Endothelial cell of umbilical vein (primary cell): ENCODE data around the gene SNRNP27. TPM values are rescaled to one million over a fixed set of nuclear protein-coding genes. Genes with fewer than 3 reads are reported as not detected.
A peak's percentile ranks its signal among the peaks of the same experiment; 100 is the strongest.

Experiments used
- BruUV-seq: library from RNA; stranded (reverse); fragments of 400-500 nt; replicated peaks from 2 replicates; lab custom pipeline; 2021; lab: Mats Ljungman, UMichigan
- CTCF ChIA-PET: fragments of 300-600, 350-600 bp; sonication (Branson Sonifier 250); formaldehyde crosslinking; loops from one replicate; lab custom pipeline; 2021; ENCODE audit warnings: antibody characterized with exemption, inconsistent platforms; lab: Charles Lee
- POLR2A ChIA-PET: fragments of 300-600, 350-600 bp; sonication (Branson Sonifier 250); formaldehyde crosslinking; loops from one replicate; lab custom pipeline; 2021; ENCODE audit warnings: antibody characterized with exemption, inconsistent platforms; lab: Charles Lee
- DNase-seq: peaks from one replicate; pipeline ENCODE4 v3.0.0-alpha.2; 2011; ENCODE audit warnings: low read depth, low spot score
- FAIRE-seq: peaks from 2 replicates; lab custom pipeline; 2011; peaks lifted over from hg19 to GRCh38; lab: Jason Lieb, UNC
- H2AFZ ChIP-seq: 2 replicates; pipeline ENCODE4 v1.6.0; 2012; ENCODE audit warnings: low read depth, low read length, control low read depth, inconsistent platforms
- H3K27ac ChIP-seq: 2 replicates; pipeline ENCODE4 v1.5.1; 2011; ENCODE audit warnings: low read depth, mild to moderate bottlenecking, control low read depth, low read length, moderate library complexity; ENCODE audit not compliant: insufficient read depth
- H3K27me3 ChIP-seq, 2 experiments: 2 replicates each; pipeline versions ENCODE4 v1.6.0 to v1.6.1; 2011; ENCODE audit warnings: low read length in 2 of 2, mixed read lengths in 1 of 2; ENCODE audit not compliant: control insufficient read depth in 2 of 2, insufficient read depth in 2 of 2
- H3K36me3 ChIP-seq, 2 experiments: 2 replicates in 1 of 2; 3 replicates in 1 of 2; pipeline ENCODE4 v1.5.1; 2011; ENCODE audit warnings: low read length in 2 of 2, mild to moderate bottlenecking in 1 of 2, moderate library complexity in 1 of 2; ENCODE audit not compliant: control insufficient read depth in 2 of 2, insufficient read depth in 2 of 2; ENCODE audit errors: extremely low read depth in 1 of 2
- H3K4me1 ChIP-seq: 3 replicates; pipeline ENCODE4 v1.5.1; 2011; ENCODE audit warnings: mild to moderate bottlenecking, low read length; ENCODE audit not compliant: control insufficient read depth, insufficient read depth; ENCODE audit errors: extremely low read depth
- H3K4me2 ChIP-seq: 2 replicates; pipeline ENCODE4 v1.6.1; 2011; ENCODE audit warnings: low read length, control low read depth, mixed read lengths; ENCODE audit not compliant: insufficient read depth
- H3K4me3 ChIP-seq, 3 experiments: fragments of 200-600 bp in 1 of 3; sonication (generic), shearing (Covaris generic) in 1 of 3; replicated peaks in 1 of 3; 2 replicates each; pipeline ENCODE4 v1.5.1; 2011 to 2016; ENCODE audit warnings: control low read depth in 3 of 3, low read length in 3 of 3, mild to moderate bottlenecking in 2 of 3, inconsistent platforms in 1 of 3, low read depth in 1 of 3, moderate library complexity in 1 of 3; ENCODE audit not compliant: insufficient read depth in 1 of 3
- H3K79me2 ChIP-seq: 2 replicates; pipeline ENCODE4 v1.6.0; 2012; ENCODE audit warnings: low read length, inconsistent platforms; ENCODE audit not compliant: control insufficient read depth, insufficient read depth
- H3K9ac ChIP-seq: replicated peaks from 2 replicates; pipeline ENCODE3; 2011; ENCODE audit warnings: low read length, control low read depth; ENCODE audit not compliant: insufficient read depth; ENCODE audit errors: extremely low read depth
- H3K9me1 ChIP-seq: replicated peaks from 3 replicates; pipeline ENCODE4 v1.6.0; 2011; ENCODE audit warnings: mild to moderate bottlenecking, low read length; ENCODE audit not compliant: control insufficient read depth, insufficient read depth; ENCODE audit errors: extremely low read depth
- H3K9me3 ChIP-seq: replicated peaks from 2 replicates; pipeline ENCODE4 v1.5.1; 2012; ENCODE audit warnings: low read length, inconsistent platforms; ENCODE audit not compliant: control insufficient read depth, insufficient read depth
- H4K20me1 ChIP-seq: replicated peaks from 2 replicates; pipeline ENCODE3; 2011; ENCODE audit warnings: mild to moderate bottlenecking, low read length; ENCODE audit not compliant: control insufficient read depth, insufficient read depth; ENCODE audit errors: extremely low read depth
- CTCF ChIP-seq, 2 donors: IDR thresholded peaks; 1 replicate in 1 of 2; 2 replicates in 1 of 2; pipeline ENCODE4 v1.5.1; 2011; ENCODE audit warnings: low read length in 2 of 2, mild to moderate bottlenecking in 2 of 2, moderate library complexity in 2 of 2, control low read depth in 1 of 2, inconsistent platforms in 1 of 2, low read depth in 1 of 2; ENCODE audit not compliant: insufficient read depth in 1 of 2; ENCODE audit errors: extremely low read depth in 1 of 2
- POLR2A ChIP-seq: IDR thresholded peaks from 2 replicates; pipeline ENCODE4 v1.6.1; 2012; ENCODE audit warnings: low read depth, mild to moderate bottlenecking, control low read depth, low read length
- POLR2AphosphoS5 ChIP-seq: IDR thresholded peaks from 2 replicates; pipeline ENCODE4 v1.6.1; 2012; ENCODE audit warnings: low read depth, mild to moderate bottlenecking, control low read depth, low read length, moderate library complexity; ENCODE audit not compliant: insufficient read depth
- dilution Hi-C: fragments of 300-500 bp; cut with MboI; formaldehyde crosslinking; loops from one replicate; pipeline ENCODE4 v1.15.0; 2019; ENCODE audit warnings: low sequenced_read_pairs; ENCODE audit not compliant: extremely low pct_ligation_motif_present
- intact Hi-C: fragments of 100-400 bp; cut with micrococcal nuclease; formaldehyde crosslinking; loops from one replicate; pipeline ENCODE4 v1.10.0; 2022
- polyA plus RNA-seq, 4 experiments: library from polyadenylated mRNA; depleted of rRNA in 3 of 4; stranded (reverse) in 3 of 4; unstranded in 1 of 4; fragments of >200 nt; gene quantifications; 2 replicates each; pipeline versions ENCODE4 v1.2.1 to v1.2.3, GENCODE V29; 2011 to 2012; ENCODE audit warnings: missing spikeins in 1 of 4
- total RNA-seq: library from RNA; stranded (reverse); gene quantifications from 2 replicates; pipeline ENCODE4 v1.2.3, GENCODE V29; 2021

The SNRNP27 gene
- total and polyA plus RNA-seq, 2 donors (not counting 3 experiments of a cell fraction or from before 2014, with no cell fraction given), result 12.7 to 50.6 TPM

GRCh38 chr2:69914950-69915945 is 21.5 kb downstream of the SNRNP27 start, which contains the start of gene MXD1:
TSS of gene MXD1 (plus strand) at chr2:69915109. CDS start at chr2:69915331, 222 bp downstream.
- Histone ChIP-seq H3K9me3 (no peaks in the 10 kb centered on the region), H3K27me3 (no peaks in the 10 kb centered on the region), H3K9me1 (no peaks in the 10 kb centered on the region), H3K36me3 (no peaks in the 10 kb centered on the region), H3K9ac (peak within 1 kb of the TSS; percentile 95), H3K27ac (peak within 1 kb of the TSS; percentile 84), H2AFZ (peak within 1 kb of the TSS; percentile 47), H3K4me1 (peaks cover 35% of the 10 kb centered on the region), H3K4me3 (peak within 1 kb of the TSS; percentile 62 to 93 (median 76)), H3K79me2 (peaks cover 13% of the 10 kb centered on the region), H4K20me1 (no peaks in the 10 kb centered on the region), H3K4me2 (peak within 1 kb of the TSS; percentile 91)
- CTCF ChIA-PET, result interaction anchor here (0.6 to 9.2 kb wide), 19 partner anchors 18 to 386 kb away, joined by 3 to 104 read pairs (median 4); partner anchors contain the start of genes ANXA4, C2orf42, FAM136A and PCYOX1
- dilution Hi-C loops, result no loop called here
- intact Hi-C loops, result loop anchor here (1.0 to 10.0 kb wide), 10 partner anchors 19 to 378 kb away; partner anchors contain the start of genes SNRPG and TIA1
- TF ChIP-seq POLR2A (peak; percentile 72), POLR2AphosphoS5 (peak; percentile 74), CTCF (IDR thresholded peaks at IDR 0.05; ENCODE audit: extremely low read depth in 1 of 2, insufficient read depth in 1 of 2, low read depth in 1 of 2, low read length in 2 of 2) (no peak)
- BruUV-seq, result no TSS peak
- POLR2A ChIA-PET, result interaction anchor here (0.6 to 2.1 kb wide), 16 partner anchors 19 to 378 kb away, joined by 3 to 17 read pairs (median 6); partner anchors contain the start of genes C2orf42, PCBP1, PCYOX1 and SNRPG
- no peak for FAIRE-seq
- no peak for DNase-seq
